Mesendoderm (in vitro differentiated cells): Measurements from ENCODE around the gene PSAP.

Source experiments
- DNase-seq: peaks from one replicate; pipeline ENCODE4 v3.0.0; 2013
- H2AK5ac ChIP-seq: 2 replicates; pipeline ENCODE4 v1.6.1; 2013; ENCODE audit warnings: low read length, inconsistent platforms
- H2BK120ac ChIP-seq: 2 replicates; pipeline ENCODE4 v1.6.1; 2013; ENCODE audit warnings: low read depth, mild to moderate bottlenecking, low read length, moderate library complexity, mixed read lengths
- H2BK15ac ChIP-seq: replicated peaks from 2 replicates; pipeline ENCODE4 v1.6.1; 2013; ENCODE audit warnings: low read depth, mild to moderate bottlenecking, moderate library complexity
- H2BK5ac ChIP-seq: 2 replicates; pipeline ENCODE4 v1.6.1; 2013; ENCODE audit warnings: low read length, inconsistent platforms
- H3K18ac ChIP-seq: 2 replicates; pipeline ENCODE4 v1.6.1; 2013; ENCODE audit warnings: mild to moderate bottlenecking, low read length, mixed read lengths
- H3K23ac ChIP-seq: one replicate; pipeline ENCODE4 v1.6.1; 2013; ENCODE audit warnings: low read length
- H3K27ac ChIP-seq: 2 replicates; pipeline ENCODE4 v1.5.1; 2013; ENCODE audit warnings: low read depth, mild to moderate bottlenecking, inconsistent platforms, low read length, moderate library complexity
- H3K27me3 ChIP-seq: 2 replicates; pipeline ENCODE4 v1.6.1; 2013; ENCODE audit warnings: low read length, control low read depth, mild to moderate bottlenecking, inconsistent platforms; ENCODE audit not compliant: insufficient read depth, poor library complexity
- H3K36me3 ChIP-seq: 2 replicates; pipeline ENCODE4 v1.6.1; 2013; ENCODE audit warnings: low read length, inconsistent platforms; ENCODE audit not compliant: control insufficient read depth, insufficient read depth
- H3K4ac ChIP-seq: one replicate; pipeline ENCODE4 v1.6.1; 2013; ENCODE audit warnings: low read depth, mild to moderate bottlenecking, low read length, moderate library complexity
- H3K4me1 ChIP-seq: 2 replicates; pipeline ENCODE4 v1.6.1; 2013; ENCODE audit warnings: low read depth, low read length, inconsistent platforms; ENCODE audit not compliant: control insufficient read depth
- H3K4me2 ChIP-seq: 2 replicates; pipeline ENCODE4 v1.6.1; 2013; ENCODE audit warnings: low read length
- H3K4me3 ChIP-seq: 2 replicates; pipeline ENCODE4 v1.5.1; 2013; ENCODE audit warnings: mild to moderate bottlenecking, low read length
- H3K56ac ChIP-seq: one replicate; pipeline ENCODE4 v1.6.1; 2013; ENCODE audit warnings: low read length
- H3K79me1 ChIP-seq: 2 replicates; pipeline ENCODE4 v1.6.1; 2013; ENCODE audit warnings: low read length, inconsistent platforms
- H3K79me2 ChIP-seq: 2 replicates; pipeline ENCODE4 v1.6.1; 2013; ENCODE audit warnings: mild to moderate bottlenecking, low read length; ENCODE audit not compliant: control insufficient read depth, insufficient read depth
- H3K9ac ChIP-seq: 2 replicates; pipeline ENCODE4 v1.6.1; 2013; ENCODE audit warnings: low read length, inconsistent platforms
- H4K5ac ChIP-seq: one replicate; pipeline ENCODE4 v1.6.1; 2013; ENCODE audit warnings: low read length
- H4K8ac ChIP-seq: one replicate; pipeline ENCODE4 v1.6.1; 2013; ENCODE audit warnings: low read depth, mild to moderate bottlenecking, control low read depth, low read length, moderate library complexity
- WGBS: extraction: QIAGEN DNeasy Blood & Tissue Kit; methylation state at CpG from one replicate; pipeline ENCODE4 v1.1.7; 2013; ENCODE audit warnings: low lambda C conversion rate, missing lambda C conversion rate; ENCODE audit not compliant: insufficient coverage; ENCODE audit errors: extremely low coverage; 5-methylcytosine and 5-hydroxymethylcytosine counted together

PSAP gene

DNA sequence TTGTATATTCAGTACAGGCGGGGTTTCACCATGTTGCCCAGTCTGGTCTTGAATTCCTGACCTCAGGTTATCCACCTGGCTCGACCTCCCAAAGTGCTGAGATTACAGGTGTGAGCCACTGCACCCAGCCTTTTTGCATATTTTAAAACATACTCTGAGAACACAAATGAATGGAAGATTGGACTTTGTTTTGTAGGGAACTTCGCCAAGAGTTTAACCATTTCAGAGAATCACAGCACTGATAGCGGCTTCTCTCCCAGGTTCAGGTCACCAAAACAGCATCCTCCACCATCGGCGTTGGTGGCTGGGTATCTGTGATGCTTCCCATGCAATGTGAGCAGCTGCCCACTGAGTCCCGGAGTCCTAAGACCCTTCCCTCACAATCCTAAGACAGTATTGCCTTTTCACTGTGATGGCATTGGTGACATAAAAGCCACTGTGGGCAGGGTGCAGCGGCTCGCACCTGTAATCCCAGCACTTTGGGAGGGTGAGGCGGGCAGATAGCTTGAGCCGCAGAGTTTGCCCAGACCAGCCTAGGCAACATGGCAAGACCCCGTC is 42.3 kb upstream of the PSAP start:
- Histone ChIP-seq H4K8ac (no peak overlapping the region), H3K23ac (no peak overlapping the region), H2BK5ac (no peak overlapping the region), H3K4me3 (no peak overlapping the region), H3K27me3 (peaks cover 2% of the 10 kb centered on the region), H3K79me2 (no peaks in the 10 kb centered on the region), H3K56ac (no peak overlapping the region), H3K9ac (no peak overlapping the region), H3K36me3 (no peaks in the 10 kb centered on the region), H2BK120ac (no peak overlapping the region), H3K4ac (no peak overlapping the region), H2BK15ac (no peak overlapping the region), H4K5ac (no peak overlapping the region), H3K79me1 (no peaks in the 10 kb centered on the region), H3K4me1 (no peaks in the 10 kb centered on the region), H2AK5ac (no peak overlapping the region), H3K4me2 (no peak overlapping the region), H3K18ac (no peak overlapping the region), H3K27ac (no peak overlapping the region)
- no CpG with 5 or more reads among the region's 12 CpGs for WGBS
- DNase-seq = no peak

GRCh38 chr10:71891437-71891836 is 40.4 kb upstream of the PSAP start:
- no peak overlapping the region for H4K8ac ChIP-seq
- no peak for DNase-seq
- no peak overlapping the region for H3K18ac ChIP-seq
- H3K27me3 ChIP-seq = peaks cover 2% of the 10 kb centered on the region
- H3K79me1 ChIP-seq = no peaks in the 10 kb centered on the region
- H2AK5ac ChIP-seq = no peak overlapping the region
- no peak overlapping the region for H3K23ac ChIP-seq
- no peak overlapping the region for H2BK120ac ChIP-seq
- H3K56ac ChIP-seq = no peak overlapping the region
- H3K4ac ChIP-seq = no peak overlapping the region
- H2BK5ac ChIP-seq = no peak overlapping the region
- no peak overlapping the region for H3K4me3 ChIP-seq
- no peak overlapping the region for H3K27ac ChIP-seq
- WGBS = no CpG with 5 or more reads among the region's 7 CpGs
- no peaks in the 10 kb centered on the region for H3K79me2 ChIP-seq
- no peak overlapping the region for H4K5ac ChIP-seq
- no peaks in the 10 kb centered on the region for H3K4me1 ChIP-seq
- H3K36me3 ChIP-seq = no peaks in the 10 kb centered on the region
- no peak overlapping the region for H2BK15ac ChIP-seq
- no peak overlapping the region for H3K9ac ChIP-seq
- no peak overlapping the region for H3K4me2 ChIP-seq

- Histone ChIP-seq H3K56ac (no peak overlapping the region), H3K79me2 (no peaks in the 10 kb centered on the region), H3K9ac (no peak overlapping the region), H3K4me1 (no peaks in the 10 kb centered on the region), H2BK5ac (no peak overlapping the region), H2AK5ac (no peak overlapping the region), H3K4me2 (peak overlapping the region; percentile 7), H3K4me3 (no peak overlapping the region), H2BK15ac (no peak overlapping the region), H4K5ac (no peak overlapping the region), H4K8ac (no peak overlapping the region), H3K18ac (no peak overlapping the region), H3K27ac (no peak overlapping the region), H3K23ac (no peak overlapping the region), H2BK120ac (no peak overlapping the region), H3K79me1 (no peaks in the 10 kb centered on the region), H3K4ac (no peak overlapping the region), H3K27me3 (peaks cover 2% of the 10 kb centered on the region), H3K36me3 (no peaks in the 10 kb centered on the region)
- no CpG with 5 or more reads among the region's 9 CpGs for WGBS
- peak; percentile 44 for DNase-seq
These were observed 38.4 kb upstream of the PSAP start for GRCh38 chr10:71889388-71889987.

- no CpG with 5 or more reads among the region's 48 CpGs for WGBS
- peak; percentile 49 for DNase-seq
These were observed 37.8 kb upstream of the PSAP start for GRCh38 chr10:71888623-71889387.

DNA sequence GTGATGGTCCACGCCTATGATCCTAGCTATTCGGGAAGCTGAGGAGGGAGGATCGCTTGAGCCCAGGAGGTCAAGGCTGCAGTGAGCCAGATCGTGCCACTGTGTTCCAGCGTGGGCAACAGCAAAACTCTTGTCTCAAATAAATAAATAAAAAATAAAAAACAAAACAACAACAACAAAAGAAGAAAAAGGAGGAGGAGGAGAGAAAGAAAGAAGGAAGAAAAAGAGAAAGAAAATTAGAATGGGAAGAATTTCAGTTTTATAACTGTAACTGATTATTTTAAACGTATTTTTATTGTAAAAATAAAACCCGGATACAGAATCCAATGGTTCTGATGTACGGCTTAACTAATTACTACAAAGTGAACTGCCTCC is 37.2 kb upstream of the PSAP start:
- no peak overlapping the region for H3K56ac ChIP-seq
- no peak overlapping the region for H3K4ac ChIP-seq
- no CpG with 5 or more reads among the region's 8 CpGs for WGBS
- no peak overlapping the region for H3K27ac ChIP-seq
- no peak overlapping the region for H2BK120ac ChIP-seq
- no peak overlapping the region for H3K4me3 ChIP-seq
- H2BK15ac ChIP-seq = no peak overlapping the region
- no peak overlapping the region for H3K4me2 ChIP-seq
- H3K27me3 ChIP-seq = peaks cover 2% of the 10 kb centered on the region
- H3K79me2 ChIP-seq = no peaks in the 10 kb centered on the region
- no peaks in the 10 kb centered on the region for H3K79me1 ChIP-seq
- no peaks in the 10 kb centered on the region for H3K36me3 ChIP-seq
- no peak overlapping the region for H3K18ac ChIP-seq
- no peak overlapping the region for H2AK5ac ChIP-seq
- H2BK5ac ChIP-seq = no peak overlapping the region
- no peak overlapping the region for H4K5ac ChIP-seq
- H3K4me1 ChIP-seq = no peaks in the 10 kb centered on the region
- H3K23ac ChIP-seq = no peak overlapping the region
- no peak overlapping the region for H3K9ac ChIP-seq
- no peak overlapping the region for H4K8ac ChIP-seq
- DNase-seq = no peak

More at GRCh38 chr10:71888623-71889387, 37.8 kb upstream of the PSAP start:
- peak overlapping the region; percentile 26 for H3K9ac ChIP-seq
- H3K4me3 ChIP-seq = peak overlapping the region; percentile 4
- H2BK15ac ChIP-seq = no peak overlapping the region
- no peak overlapping the region for H3K18ac ChIP-seq
- H2BK120ac ChIP-seq = no peak overlapping the region
- no peak overlapping the region for H3K23ac ChIP-seq
- H3K4me2 ChIP-seq = peak overlapping the region; percentile 53
- no peak overlapping the region for H4K8ac ChIP-seq
- no peak overlapping the region for H3K4ac ChIP-seq
- peaks cover 2% of the 10 kb centered on the region for H3K27me3 ChIP-seq
- no peaks in the 10 kb centered on the region for H3K4me1 ChIP-seq
- H3K79me1 ChIP-seq = no peaks in the 10 kb centered on the region
- H4K5ac ChIP-seq = no peak overlapping the region
- peak overlapping the region; percentile 59 for H3K56ac ChIP-seq
- H3K79me2 ChIP-seq = no peaks in the 10 kb centered on the region
- no peak overlapping the region for H2BK5ac ChIP-seq
- no peaks in the 10 kb centered on the region for H3K36me3 ChIP-seq
- H2AK5ac ChIP-seq = no peak overlapping the region
- no peak overlapping the region for H3K27ac ChIP-seq
